Natural killer cell treated with Interleukin-12 subunit alpha and Interleukin-12 subunit beta and Interleukin-15 and Interleukin-18, amount 100 ng/mL, for 72 hours (primary cell): ENCODE data around the gene IL2RG. TPM values are rescaled to one million over a fixed set of nuclear protein-coding genes. Genes with fewer than 3 reads are reported as not detected.

Experiments used
- ATAC-seq, 2 donors: fragments of 150-1000 bp; cut with Tn5 transposase in 1 of 2; sonication (Bioruptor Pico), chemical (Tn5 transposase) in 1 of 2; 2 replicates each; pipeline ENCODE4 v1.10.0; 2021
- DNase-seq: peaks from one replicate; pipeline ENCODE4 v3.0.0; 2022; ENCODE audit warnings: low spot score
- H3K27ac Mint-ChIP-seq, 2 donors: 1 replicate in 1 of 2; 2 replicates in 1 of 2; pipeline ENCODE4 v1.8.0; 2022; ENCODE audit warnings: mixed read lengths in 2 of 2, mild to moderate bottlenecking in 1 of 2, moderate library complexity in 1 of 2
- H3K27me3 Mint-ChIP-seq, 2 donors: 1 replicate in 1 of 2; 2 replicates in 1 of 2; pipeline ENCODE4 v1.8.0; 2022; ENCODE audit warnings: mixed read lengths in 2 of 2
- H3K36me3 Mint-ChIP-seq: one replicate; pipeline ENCODE4 v1.8.0; 2022; ENCODE audit warnings: mixed read lengths
- H3K4me1 Mint-ChIP-seq, 2 donors: 1 replicate in 1 of 2; 2 replicates in 1 of 2; pipeline ENCODE4 v1.8.0; 2022; ENCODE audit warnings: low read depth in 2 of 2, mixed read lengths in 2 of 2, mild to moderate bottlenecking in 1 of 2
- H3K4me3 Mint-ChIP-seq: one replicate; pipeline ENCODE4 v1.8.0; 2022; ENCODE audit warnings: mixed read lengths
- H3K9me3 Mint-ChIP-seq: 2 replicates; pipeline ENCODE4 v1.8.0; 2022; ENCODE audit warnings: mixed read lengths
- total RNA-seq, 2 donors: library from RNA; stranded (reverse); gene quantifications; one replicate each; pipeline ENCODE4 v1.2.3, GENCODE V29; 2022

The IL2RG gene
- total RNA-seq, result 100 to 1,000 TPM; 241 to 512 TPM

DNA sequence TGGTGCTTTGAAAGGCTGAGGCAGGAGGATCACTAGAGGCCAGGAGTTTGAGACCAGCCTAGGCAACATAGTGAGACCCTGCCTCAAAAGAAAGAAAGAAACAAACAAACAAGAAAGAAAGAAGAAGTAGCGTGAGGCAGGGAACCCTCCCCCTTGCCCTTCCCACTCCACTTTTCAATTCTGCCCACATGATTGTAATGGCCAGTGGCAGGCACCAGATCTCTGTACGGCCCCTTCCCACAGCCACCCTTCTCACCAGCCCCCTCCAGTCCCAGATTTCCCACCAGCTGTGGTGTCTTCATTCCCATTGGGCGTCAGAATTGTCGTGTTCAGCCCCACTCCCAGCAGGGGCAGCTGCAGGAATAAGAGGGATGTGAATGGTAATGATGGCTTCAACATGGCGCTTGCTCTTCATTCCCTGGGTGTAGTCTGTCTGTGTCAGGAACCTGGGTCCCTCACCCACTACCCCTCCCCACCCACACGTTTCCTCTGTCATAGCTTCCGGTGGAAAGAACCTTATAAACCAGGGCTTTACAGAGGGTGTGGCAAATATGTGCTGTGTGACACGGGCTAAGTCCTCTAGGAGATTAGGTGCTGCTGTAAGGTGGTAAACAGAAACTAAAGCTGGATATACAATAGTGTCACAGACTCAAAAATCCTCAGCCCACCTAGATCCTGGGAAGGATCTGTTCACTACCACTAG is at the start of gene IL2RG:
Gene IL2RG, minus strand, starts transcription at position 437 of the 703 bp plus-strand sequence. Its CDS starts 38 bp downstream, at position 399.
- Mint-ChIP-seq H3K36me3 (peaks cover 24% of the 10 kb centered on the region), H3K27ac (peak within 1 kb of the TSS; percentile 91 to 98)

DNA sequence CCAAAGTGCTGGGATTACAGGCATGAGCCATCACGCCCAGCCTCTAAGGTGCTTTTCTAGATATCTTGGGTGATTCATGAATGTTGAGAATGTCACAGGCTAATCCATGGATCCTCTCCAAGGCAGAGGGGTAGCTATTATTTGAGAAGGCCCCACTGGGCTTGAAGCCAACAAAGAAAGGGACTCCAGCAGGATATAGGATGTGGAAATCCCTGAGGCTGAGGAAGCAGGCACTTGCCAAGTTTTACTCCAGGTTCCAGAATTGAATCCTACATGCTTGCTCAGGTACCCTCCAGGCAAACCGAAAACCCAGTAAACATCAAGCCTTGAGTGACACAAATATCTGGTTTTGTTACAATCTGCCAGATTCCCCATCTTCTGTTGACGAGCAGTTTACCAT is 49.1 kb upstream of the IL2RG start:
- H3K27me3 Mint-ChIP-seq, result peaks cover 0 to 5% of the 10 kb centered on the region in 2 donors
- H3K27ac Mint-ChIP-seq, result no peak overlapping the region
- H3K36me3 Mint-ChIP-seq, result no peaks in the 10 kb centered on the region
- DNase-seq, result no peak
- no peak for ATAC-seq
- H3K4me3 Mint-ChIP-seq, result no peak overlapping the region
- H3K9me3 Mint-ChIP-seq, result no peaks in the 10 kb centered on the region
- H3K4me1 Mint-ChIP-seq, result no peaks in the 10 kb centered on the region

More for the DNA sequence above, at the start of gene IL2RG:
- H3K4me3 Mint-ChIP-seq, result peak within 1 kb of the TSS; percentile 98
- peaks cover 40 to 54% of the 10 kb centered on the region in 2 donors for H3K4me1 Mint-ChIP-seq
- H3K9me3 Mint-ChIP-seq, result no peaks in the 10 kb centered on the region
- peaks cover 0 to 6% of the 10 kb centered on the region in 2 donors for H3K27me3 Mint-ChIP-seq
- peak; percentile 89 for DNase-seq
- ATAC-seq, result peak; percentile 94 to 95

DNA sequence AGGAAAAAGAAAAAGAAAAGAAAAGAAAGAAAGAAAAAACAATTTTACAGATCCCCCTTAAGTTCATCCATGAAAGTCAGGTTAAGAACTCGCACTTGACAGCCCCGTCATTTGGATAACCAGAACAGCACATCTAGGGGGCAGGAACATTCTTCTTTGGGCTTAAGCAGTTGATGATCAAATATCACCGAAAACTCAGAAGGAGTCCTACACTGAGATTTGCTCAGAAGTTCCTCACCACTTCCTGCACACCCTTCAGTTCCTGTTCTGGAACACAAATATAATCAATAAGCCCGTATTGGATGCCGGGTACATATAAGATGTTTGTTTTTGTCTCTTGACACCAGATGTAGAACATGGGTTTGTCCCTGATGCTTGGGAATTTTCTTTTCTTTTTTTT is 48.0 kb upstream of the IL2RG start:
- H3K27me3 Mint-ChIP-seq, result peaks cover 0 to 5% of the 10 kb centered on the region in 2 donors
- no peaks in the 10 kb centered on the region for H3K9me3 Mint-ChIP-seq
- ATAC-seq, result no peak

DNA sequence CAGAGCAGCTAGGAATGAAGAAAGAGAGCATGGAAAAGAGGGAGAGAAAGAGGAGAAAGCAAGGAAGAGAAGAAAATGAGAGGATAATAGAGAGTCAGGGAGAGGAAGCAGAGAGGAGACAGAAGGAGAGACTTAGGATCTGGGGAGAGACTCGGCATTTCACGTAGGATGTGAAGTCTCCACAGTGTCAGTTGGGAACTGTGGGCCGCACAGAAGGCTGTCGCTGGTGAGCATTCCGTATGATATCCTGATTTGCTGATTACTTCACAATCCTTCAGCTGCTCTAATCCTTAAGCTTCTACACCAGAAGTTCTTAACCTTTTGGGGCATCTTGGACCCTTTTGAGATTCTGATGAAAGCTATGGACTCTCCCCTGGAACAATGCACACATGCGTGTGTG is 47.2 kb upstream of the IL2RG start:
- Mint-ChIP-seq H3K4me1 (peaks cover 0 to under 1% of the 10 kb centered on the region in 2 donors), H3K36me3 (no peaks in the 10 kb centered on the region), H3K27ac (no peak overlapping the region), H3K27me3 (peaks cover 0 to 5% of the 10 kb centered on the region in 2 donors), H3K4me3 (no peak overlapping the region), H3K9me3 (no peaks in the 10 kb centered on the region)
- ATAC-seq, result no peak
- DNase-seq, result no peak

More for the DNA sequence above, 48.0 kb upstream of the IL2RG start:
- no peak for DNase-seq
- Mint-ChIP-seq H3K36me3 (no peaks in the 10 kb centered on the region), H3K27ac (no peak overlapping the region), H3K4me1 (no peaks in the 10 kb centered on the region), H3K4me3 (no peak overlapping the region)

DNA sequence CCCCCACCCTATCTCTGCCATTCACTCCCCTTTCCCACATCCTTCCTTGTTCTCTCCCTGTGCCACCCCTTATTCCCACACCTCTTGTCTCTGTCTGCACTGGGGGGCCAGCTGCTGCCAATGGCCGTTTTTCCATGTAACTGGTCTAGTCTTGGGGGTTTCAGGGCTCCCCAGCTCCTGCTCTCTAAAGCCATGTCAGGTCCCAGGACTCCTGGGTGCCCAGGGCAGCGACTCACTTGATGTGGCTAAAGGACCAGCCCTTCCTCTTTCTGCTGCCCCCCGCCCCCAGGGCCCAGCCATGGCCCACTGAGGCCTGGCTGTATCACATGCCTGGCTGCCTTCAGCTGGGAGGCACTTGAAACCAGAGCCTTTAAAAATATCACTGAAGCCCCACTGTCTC is 43.3 kb upstream of the IL2RG start:
- no peak for DNase-seq
- no peaks in the 10 kb centered on the region for H3K36me3 Mint-ChIP-seq
- no peak overlapping the region for H3K4me3 Mint-ChIP-seq
- no peak for ATAC-seq
- H3K4me1 Mint-ChIP-seq, result peaks cover 0 to 4% of the 10 kb centered on the region in 2 donors
- H3K9me3 Mint-ChIP-seq, result no peaks in the 10 kb centered on the region
- no peak overlapping the region for H3K27ac Mint-ChIP-seq
- peaks cover 0 to 6% of the 10 kb centered on the region in 2 donors for H3K27me3 Mint-ChIP-seq

DNA sequence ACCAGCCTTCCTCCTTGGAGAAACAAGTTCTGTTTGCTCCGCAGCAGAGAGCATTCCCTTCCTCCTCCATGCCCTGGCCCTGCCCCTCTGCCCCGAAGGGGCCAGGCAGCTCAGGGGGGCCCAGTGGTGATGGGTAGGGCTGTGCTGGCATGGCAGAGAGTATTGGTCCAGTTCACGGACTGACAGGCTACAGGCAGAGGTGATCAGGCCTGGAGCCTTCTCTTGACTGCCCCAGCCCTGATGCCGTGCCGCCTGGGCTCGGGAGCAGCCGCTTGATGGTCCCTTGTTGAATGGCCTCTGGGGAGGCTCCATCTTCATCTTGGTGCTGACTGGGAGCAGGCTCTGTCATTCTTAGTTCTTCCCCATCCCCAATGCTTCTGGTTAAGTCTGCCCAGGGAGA is 42.8 kb upstream of the IL2RG start:
- Mint-ChIP-seq H3K27ac (no peak overlapping the region), H3K4me3 (no peak overlapping the region), H3K36me3 (no peaks in the 10 kb centered on the region), H3K4me1 (peaks cover 0 to 4% of the 10 kb centered on the region in 2 donors), H3K9me3 (no peaks in the 10 kb centered on the region), H3K27me3 (peaks cover 0 to 6% of the 10 kb centered on the region in 2 donors)
- no peak for DNase-seq
- ATAC-seq, result peak in 1 of 2 donors; percentile 26

DNA sequence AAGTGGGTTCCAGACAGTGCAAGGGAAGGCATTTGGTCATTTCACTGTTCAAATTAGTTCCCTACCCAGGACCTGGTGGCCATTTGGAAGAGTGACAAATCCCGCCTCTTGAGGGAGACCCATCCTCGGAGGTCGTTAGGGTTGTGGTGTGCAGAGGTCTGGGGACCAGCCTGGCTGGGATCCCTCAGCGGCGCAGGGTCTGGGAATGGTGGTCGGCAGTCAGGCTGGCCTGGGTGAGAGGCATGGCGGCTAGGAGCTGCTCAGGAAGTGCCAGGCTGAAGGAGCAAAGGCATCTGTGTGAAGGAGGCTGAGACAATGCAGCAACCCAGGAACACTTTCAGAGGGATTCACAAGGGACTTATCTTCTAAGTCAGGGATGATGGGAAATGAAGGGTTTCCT is 40.0 kb upstream of the IL2RG start:
- ATAC-seq (no peak), DNase-seq (no peak)
- H3K36me3 Mint-ChIP-seq, result no peaks in the 10 kb centered on the region
- H3K9me3 Mint-ChIP-seq, result no peaks in the 10 kb centered on the region
- no peak overlapping the region for H3K27ac Mint-ChIP-seq
- H3K4me1 Mint-ChIP-seq, result peaks cover 3 to 7% of the 10 kb centered on the region in 2 donors
- H3K4me3 Mint-ChIP-seq, result no peak overlapping the region
- H3K27me3 Mint-ChIP-seq, result peaks cover 0 to 6% of the 10 kb centered on the region in 2 donors

DNA sequence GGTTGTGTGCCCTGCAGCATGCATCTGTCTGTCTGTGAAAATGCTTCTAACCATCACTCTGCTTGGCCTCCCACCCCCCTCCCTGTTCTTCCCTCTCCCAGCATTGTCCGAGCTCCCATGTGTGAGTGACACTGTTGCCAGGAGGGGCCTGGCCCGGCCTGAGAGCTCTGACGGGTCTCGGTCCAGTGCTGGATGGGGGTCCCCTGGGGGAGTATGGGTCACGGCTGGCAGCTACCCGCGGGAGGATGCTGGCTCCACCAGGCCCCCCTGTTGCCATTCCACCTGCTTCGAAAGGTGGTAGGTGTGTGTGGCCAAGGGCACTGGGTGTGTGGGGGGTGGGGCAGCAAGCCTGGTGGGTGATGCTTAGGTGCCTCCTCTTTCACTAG is 36.9 kb upstream of the IL2RG start:
- ATAC-seq (no peak), DNase-seq (no peak)
- no peaks in the 10 kb centered on the region for H3K9me3 Mint-ChIP-seq
- H3K4me3 Mint-ChIP-seq, result no peak overlapping the region
- peaks cover 10 to 16% of the 10 kb centered on the region in 2 donors for H3K4me1 Mint-ChIP-seq
- H3K36me3 Mint-ChIP-seq, result no peaks in the 10 kb centered on the region
- no peak overlapping the region for H3K27ac Mint-ChIP-seq
- peaks cover 0 to 4% of the 10 kb centered on the region in 2 donors for H3K27me3 Mint-ChIP-seq

DNA sequence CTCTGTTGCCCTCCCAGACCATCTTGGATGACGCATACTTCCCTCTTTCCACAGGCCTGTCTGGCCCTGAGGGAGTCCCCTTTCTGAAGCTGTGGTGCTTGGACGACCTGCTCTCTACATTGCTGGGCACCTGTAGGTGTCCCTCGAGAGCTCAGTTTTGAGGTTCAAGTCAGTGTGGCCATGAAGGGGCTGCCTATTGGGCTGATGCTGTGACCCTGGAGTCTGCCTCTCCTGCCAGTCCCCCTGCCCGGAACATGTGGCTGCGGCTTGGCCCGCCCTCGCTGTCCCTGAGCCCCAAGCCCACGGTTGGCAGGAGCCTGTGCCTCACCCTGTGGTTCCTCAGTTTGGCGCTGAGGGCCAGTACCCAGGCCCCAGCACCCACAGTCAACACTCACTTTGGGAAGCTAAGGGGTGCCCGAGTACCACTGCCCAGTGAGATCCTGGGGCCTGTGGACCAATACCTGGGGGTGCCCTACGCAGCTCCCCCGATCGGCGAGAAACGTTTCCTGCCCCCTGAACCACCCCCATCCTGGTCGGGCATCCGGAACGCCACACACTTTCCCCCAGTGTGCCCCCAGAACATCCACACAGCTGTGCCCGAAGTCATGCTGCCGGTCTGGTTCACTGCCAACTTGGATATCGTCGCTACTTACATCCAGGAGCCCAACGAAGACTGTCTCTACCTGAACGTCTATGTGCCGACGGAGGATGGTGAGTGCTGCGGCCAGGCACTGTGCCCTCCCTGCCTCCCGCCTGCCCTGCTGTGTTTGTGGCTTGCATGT is 36.3 kb upstream of the IL2RG start:
- no peaks in the 10 kb centered on the region for H3K9me3 Mint-ChIP-seq
- peaks cover 10 to 16% of the 10 kb centered on the region in 2 donors for H3K4me1 Mint-ChIP-seq
- no peak overlapping the region for H3K4me3 Mint-ChIP-seq
- DNase-seq, result no peak
- no peak overlapping the region for H3K27ac Mint-ChIP-seq
- ATAC-seq, result no peak
- no peaks in the 10 kb centered on the region for H3K36me3 Mint-ChIP-seq
- H3K27me3 Mint-ChIP-seq, result peaks cover 0 to 3% of the 10 kb centered on the region in 2 donors

DNA sequence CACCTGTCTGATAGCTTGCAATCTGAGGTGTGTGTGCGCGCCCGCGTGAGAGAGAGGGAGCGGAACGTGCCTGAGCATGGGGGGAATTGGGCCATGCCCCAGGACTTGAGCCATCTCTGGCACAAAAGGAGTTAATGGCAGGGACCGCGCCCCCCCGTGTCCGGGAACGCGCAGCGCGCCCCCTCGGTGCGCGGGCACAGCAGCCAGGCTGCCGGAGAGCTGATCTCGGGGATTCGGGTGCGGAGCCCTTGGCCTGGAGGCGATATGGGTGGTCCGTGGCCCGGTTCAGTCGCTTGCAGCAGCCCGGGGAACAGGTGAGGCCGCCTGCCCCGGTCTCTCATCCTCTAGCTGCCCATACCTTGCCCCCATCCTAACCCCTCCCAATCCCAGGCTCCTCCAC is 33.3 kb upstream of the IL2RG start, which contains the start of gene NLGN3:
Gene NLGN3, plus strand, starts transcription at position 191 of the 400 bp plus-strand sequence. CDS start 2,909 bp downstream, outside the sequence.
- peaks cover 0 to 3% of the 10 kb centered on the region in 2 donors for H3K27me3 Mint-ChIP-seq
- H3K27ac Mint-ChIP-seq, result no peak within 1 kb of the TSS
- DNase-seq (no peak), ATAC-seq (no peak)
- peaks cover 10 to 16% of the 10 kb centered on the region in 2 donors for H3K4me1 Mint-ChIP-seq
- H3K36me3 Mint-ChIP-seq, result no peaks in the 10 kb centered on the region
- H3K4me3 Mint-ChIP-seq, result no peak within 1 kb of the TSS
- no peaks in the 10 kb centered on the region for H3K9me3 Mint-ChIP-seq

DNA sequence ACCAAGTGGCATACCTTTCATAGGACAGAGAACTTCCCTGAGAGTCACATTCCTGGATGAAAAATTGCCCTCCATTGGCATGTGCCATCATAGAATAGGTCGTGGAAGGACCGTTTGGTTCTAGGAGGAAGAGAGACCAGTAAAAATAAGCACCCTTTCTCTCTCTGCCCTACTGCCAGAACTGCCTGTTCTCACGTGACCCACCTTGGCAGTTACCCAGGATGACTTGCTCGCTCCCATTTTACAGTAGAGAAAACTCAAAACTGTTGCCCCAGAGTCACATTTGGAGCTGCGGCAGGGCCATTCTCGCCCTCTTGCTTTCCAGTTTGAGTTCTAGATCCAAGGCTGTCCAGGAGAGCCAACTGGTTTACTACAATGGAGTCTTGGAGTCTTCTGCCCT is 32.1 kb upstream of the IL2RG start:
- ATAC-seq, result no peak
- DNase-seq, result no peak
- Mint-ChIP-seq H3K4me3 (no peak overlapping the region), H3K4me1 (peaks cover 10 to 16% of the 10 kb centered on the region in 2 donors), H3K9me3 (no peaks in the 10 kb centered on the region), H3K27ac (no peak overlapping the region), H3K36me3 (peaks cover 9% of the 10 kb centered on the region), H3K27me3 (peaks cover 0 to 6% of the 10 kb centered on the region in 2 donors)

DNA sequence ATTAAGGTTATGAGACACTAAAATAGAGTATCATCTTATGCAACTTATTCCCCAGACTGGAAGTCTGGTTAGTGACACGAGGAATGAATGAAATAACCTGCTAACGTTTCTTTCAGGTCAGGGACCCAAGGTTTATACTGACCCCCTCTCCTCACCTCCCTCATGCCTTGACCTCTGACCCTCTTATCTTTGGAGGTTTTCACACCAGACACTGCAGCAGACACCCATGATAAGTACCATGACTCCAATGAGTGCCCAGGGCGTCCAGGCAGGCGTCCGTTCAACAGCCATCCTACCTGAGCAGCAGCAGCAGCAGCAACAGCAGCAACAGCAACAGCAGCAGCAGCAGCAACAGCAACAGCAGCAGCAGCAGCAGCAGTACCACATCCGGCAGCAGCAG is 29.1 kb upstream of the IL2RG start:
- peaks cover 0 to 8% of the 10 kb centered on the region in 2 donors for H3K27me3 Mint-ChIP-seq
- peaks cover 8% of the 10 kb centered on the region in 2 donors for H3K4me1 Mint-ChIP-seq
- DNase-seq (no peak), ATAC-seq (no peak)
- no peak overlapping the region for H3K4me3 Mint-ChIP-seq
- peaks cover 16% of the 10 kb centered on the region for H3K36me3 Mint-ChIP-seq
- H3K27ac Mint-ChIP-seq, result no peak overlapping the region
- H3K9me3 Mint-ChIP-seq, result no peaks in the 10 kb centered on the region

DNA sequence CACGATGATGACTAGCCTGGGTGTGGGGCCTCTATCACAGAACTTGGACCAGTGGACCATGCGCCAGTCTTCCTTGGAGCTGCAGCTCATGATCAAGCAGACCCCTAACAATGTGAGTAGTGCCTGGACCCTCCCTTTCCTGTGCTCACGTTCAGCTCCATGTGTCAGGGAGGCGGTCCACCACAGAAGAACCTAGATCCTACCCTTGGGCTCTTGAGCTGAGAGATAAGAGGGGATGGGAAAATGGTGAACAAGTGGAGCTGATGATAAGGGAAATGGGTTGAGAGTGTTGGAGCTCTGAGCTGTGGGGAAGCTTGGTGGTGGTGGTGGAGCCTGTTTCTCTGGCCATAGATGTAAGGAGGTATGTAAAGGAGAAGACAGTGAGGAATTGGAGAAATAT is 20.1 kb upstream of the IL2RG start:
- Mint-ChIP-seq H3K4me3 (no peak overlapping the region), H3K9me3 (no peaks in the 10 kb centered on the region), H3K27ac (no peak overlapping the region), H3K27me3 (peaks cover 0 to 6% of the 10 kb centered on the region in 2 donors), H3K36me3 (peaks cover 34% of the 10 kb centered on the region), H3K4me1 (peaks cover 13 to 14% of the 10 kb centered on the region in 2 donors)
- no peak for DNase-seq
- ATAC-seq, result no peak
